Stimulated activated CD4-positive, alpha-beta T cell treated with anti-CD3 and anti-CD28 coated beads, Interleukin-4, amount 100 ng/mL, for 48 hours (primary cell): ENCODE results near the gene CYS1.

Experiments used
- DNase-seq, 2 donors: peaks; one replicate each; pipeline ENCODE4 v3.0.0-alpha.2; 2020; ENCODE audit warnings: low read depth in 2 of 2

Gene CYS1

DNA sequence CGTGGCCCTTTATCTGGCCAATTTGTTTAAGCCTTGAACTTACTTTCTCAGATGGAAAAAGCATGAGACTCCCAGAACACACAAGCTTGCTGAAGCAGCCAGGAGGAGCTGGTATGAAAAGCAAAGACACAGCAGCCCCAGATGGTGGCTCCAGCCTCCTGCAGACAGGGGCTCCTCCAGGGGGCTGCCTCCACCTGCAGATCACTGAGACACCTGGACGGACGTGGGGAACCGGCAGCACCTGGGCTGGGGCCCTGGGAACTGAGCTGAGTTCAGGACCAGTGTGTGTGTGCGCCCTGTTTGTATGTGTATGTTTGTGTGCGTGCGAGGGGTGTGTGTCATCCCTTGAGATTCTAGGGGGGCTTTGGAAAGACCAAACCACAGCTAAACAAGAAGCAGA, 8.6 kb downstream of the CYS1 start:
- no peak for DNase-seq

DNA sequence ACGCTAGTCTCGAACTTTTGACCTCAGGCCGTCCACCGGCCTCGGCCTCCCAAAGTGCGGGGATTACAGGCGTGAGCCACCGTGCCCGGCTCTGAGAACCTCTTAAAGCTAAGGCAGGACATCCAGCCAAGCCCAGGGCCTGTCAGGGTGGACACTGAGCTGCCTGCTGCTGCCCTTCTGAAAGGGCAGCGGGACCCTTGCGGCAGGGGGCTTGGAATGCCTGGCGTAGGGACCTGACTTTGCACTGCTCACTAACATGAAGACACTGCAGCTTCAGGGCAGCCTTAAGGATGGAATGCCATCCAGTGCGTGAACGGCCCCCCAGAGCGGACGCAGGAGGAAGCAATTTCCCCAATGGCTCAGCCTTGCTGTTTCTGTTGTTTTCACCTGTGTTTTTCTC, 9.0 kb downstream of the CYS1 start:
- DNase-seq = no peak

DNA sequence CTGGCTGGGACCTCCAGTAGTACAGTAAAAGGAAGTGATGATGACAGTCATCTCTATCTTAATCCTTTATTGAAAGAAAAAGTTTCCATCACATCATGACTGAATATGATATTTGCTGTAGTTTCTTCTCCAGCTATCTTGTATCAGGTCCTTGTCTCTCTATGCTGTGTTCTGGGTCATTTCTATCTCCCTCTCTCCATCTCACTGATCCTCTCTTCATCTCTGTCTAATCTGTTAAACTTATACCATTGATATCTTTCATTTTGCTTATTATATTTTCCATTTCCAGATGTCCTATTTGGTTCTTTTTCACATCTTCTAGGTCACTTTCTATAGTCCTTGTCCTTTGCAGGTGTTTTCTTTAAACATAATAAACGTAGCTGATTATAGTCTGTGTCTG, 12.3 kb downstream of the CYS1 start:
- no peak for DNase-seq

GRCh38 chr2:10067330-10067729, 12.9 kb downstream of the CYS1 start:
- no peak for DNase-seq

- no peak for DNase-seq
Observed at GRCh38 chr2:10065773-10066055, 14.5 kb downstream of the CYS1 start.

DNA sequence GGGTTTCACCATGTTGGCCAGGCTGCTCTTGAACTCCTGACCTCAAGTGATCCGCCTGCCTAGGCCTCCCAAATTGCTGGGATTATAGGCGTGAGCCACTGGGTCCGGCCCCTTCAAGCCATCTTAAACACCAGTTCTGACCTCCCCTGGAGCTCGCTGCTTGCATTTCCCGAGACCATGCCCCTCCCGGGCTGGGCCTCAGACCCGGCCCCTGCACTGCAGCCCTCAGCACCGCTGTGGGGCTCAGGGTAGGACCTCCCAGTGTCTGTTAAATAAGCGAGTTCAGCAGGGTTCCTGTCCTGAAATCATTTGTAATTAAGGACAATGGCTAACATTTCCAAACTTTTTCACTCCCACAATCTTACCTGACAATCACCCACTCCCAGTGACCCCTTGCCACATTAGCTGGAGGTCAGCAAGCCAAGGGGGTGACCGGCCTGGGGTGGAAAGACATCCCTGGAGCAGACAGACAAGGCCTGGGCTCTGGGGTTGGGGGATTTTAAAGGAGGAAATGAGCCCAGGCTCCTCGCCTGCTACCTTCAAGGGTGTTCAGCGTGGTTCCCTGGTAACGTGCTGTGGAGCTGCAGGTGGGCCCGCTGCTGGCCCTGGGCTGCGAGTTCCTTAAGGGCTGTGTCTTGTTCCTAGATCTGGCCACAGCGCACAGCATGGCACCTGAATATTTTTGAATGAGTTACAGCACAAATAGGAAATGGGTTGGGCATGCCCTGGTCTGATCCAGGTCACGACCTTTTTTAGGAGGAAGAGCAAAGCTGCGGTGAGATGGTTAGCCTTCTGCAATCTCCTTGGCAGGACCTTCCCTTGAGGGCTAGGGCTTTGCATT, 15.1 kb downstream of the CYS1 start:
- no peak for DNase-seq

GRCh38 chr2:10063566-10063965, 16.6 kb downstream of the CYS1 start:
- no peak for DNase-seq

DNA sequence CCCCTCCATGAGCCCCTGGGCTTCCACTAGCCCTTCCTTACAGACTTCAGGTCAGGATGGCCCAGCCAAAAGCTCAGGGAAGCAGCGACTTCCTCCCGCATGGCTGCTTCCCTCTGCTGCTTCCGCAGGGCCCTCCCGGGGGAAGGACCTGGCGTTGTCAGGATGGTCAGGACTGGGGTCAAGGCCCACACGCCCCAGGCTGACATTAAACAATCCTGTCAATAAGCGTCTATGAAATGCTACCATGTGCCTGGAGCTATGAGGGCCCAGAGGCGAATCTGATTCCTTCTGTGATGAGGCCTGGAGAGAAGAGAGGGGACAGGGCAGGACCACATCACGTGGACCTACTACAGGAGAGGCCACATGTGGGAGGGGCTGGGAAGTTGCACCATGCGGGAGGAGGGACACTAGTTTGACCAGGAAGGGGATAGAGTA, 17.3 kb downstream of the CYS1 start:
- DNase-seq = no peak

DNA sequence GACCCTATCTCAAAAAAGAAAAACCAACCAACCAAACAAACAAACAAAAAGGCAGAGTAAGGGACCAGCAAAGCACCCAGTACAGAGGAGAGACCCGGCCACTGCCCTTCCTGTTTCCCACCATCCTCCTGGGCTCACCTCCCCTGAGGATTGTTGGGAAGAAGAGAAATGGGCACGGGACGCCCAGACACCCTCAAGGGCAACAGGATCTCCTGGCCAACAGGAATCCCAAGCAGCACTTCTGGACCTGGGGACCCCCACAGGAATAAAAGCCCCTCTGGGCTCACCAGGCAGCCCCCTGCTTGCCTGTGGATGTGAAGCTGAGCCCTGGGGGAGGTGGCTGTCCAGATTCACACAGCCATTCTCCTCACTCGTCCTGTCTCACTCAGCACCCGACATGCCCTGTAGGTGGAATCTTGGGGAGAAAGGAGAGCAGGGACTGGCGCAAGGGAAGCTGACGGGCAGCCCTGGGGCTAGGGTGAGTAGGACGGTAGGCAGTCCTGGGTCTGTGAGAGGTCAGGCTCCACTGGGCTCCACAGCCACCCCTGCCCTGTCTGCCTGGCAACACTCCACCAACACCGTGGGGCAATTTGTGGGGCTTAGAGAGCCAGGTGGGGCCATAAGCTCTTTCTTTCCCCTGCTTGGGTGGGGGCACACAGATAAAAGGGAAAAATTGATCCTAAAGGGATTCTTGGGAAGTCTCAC, 18.8 kb downstream of the CYS1 start:
- no peak for DNase-seq

- DNase-seq = no peak
Observed at GRCh38 chr2:10059552-10060335, 20.5 kb downstream of the CYS1 start.

DNA sequence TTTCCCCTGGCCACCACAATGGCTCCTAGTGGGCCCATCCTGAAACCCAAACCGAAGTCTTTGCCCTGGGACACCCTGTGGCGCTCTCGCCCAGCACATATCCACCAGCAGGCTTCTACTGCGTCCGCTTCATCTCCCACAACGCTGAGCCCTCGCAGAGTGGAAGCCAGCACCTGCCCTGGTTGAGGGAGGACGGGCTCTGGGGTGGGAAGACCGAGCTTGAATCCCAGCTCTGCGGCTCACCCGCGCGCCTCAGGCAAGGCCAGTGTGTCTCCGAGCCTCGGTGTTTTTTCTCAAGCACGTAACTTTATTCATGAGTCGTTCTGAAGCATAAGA, 21.2 kb downstream of the CYS1 start:
- DNase-seq = no peak

DNA sequence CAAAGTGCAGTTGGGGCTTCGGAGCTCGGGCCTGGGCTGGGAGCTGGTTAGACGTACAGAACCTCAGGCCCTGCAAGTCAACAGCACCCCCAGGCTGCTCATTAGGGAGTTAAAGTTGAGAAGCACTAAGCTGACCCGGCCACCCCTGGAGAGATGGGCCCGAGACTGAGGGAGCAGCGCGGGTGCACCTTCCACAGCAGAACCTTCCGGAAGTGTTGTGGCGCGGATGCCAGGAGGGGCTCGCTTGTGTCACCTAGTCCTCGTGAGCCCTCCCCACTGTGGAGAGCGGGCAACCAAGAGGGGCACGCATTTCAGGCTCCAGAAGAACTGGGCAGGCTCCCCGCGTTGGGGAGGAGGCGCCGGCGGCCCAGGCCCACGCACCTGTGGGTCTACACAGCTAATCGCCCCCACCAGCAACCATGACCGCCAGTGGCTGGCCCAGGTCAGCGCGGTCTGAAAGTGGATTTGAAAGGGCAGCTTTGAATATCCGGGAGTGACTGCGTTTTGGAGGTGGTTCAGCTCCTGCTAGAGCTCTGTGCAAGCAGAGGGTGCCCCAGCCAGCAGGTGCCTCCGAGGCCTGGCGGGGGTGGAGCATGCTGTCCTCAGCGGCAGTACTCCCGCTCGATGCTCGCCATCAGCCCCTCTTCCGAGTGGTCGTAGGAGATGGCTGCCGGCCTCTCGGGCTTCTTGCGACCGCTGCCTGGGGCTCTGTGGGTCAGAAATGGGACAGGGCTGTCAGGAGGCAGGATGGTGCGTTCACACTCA, 21.8 kb downstream of the CYS1 start:
- no peak for DNase-seq

DNA sequence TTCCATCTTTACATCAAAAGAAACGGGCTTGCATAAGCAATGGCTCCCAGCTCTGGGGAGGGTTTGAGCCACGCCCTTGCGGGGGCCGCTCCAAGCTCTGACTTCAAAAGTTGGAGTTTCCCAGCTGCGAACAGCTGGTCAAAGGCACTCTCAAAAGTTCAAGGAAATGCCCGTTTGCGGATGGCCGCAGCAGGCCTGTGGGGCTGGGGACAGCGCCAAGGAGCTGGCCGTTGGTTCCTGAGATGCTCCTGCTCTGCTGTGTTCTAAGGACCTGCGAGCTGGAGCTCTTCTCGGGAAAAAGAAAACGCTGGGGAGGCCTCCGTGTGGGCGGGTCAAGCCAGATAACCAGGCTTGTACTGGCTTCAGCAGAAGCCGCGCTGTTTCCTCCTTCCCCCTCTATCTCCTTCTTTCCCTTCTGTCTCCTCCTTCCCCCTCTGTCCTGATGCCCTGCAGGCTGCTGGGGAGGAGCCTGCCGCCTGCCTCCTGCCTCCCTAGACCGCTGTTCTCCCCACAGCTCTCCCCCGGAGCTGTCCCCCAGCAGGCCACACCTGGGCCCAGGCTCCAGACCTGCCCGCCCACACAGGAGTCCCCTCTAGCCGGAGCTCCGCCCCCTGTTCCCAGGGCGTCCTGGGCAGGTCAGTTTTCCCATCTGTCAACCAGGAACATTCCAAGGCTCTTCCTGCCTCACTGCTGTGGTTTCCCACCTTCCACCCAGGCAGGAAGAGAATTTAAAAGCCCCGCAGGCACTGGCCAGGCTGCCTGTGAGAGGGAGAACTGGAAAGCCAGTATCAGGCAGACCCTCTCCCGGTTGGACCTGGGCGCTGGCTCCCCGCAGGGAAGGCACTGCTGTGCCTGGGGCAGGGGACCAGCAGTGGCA, 22.7 kb downstream of the CYS1 start:
- DNase-seq = no peak

DNA sequence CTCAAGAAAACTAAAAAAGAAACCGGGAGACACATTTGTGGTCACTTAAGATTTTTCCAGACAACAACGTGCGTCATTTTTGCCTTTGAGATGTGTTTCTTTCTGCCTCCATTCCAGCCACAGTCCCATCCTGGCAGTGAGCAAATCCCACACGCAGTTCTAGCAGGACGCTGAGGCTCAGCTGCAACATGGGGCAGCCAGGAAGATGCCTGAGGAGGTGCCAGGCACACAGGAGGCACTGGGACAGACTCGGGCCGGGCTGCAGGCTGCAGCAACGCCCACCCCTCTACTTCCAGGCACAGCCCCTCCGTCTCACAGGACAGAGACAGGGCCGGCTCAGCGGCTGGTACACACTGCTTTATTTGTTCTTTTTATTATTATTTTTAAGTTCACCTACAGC, 23.8 kb downstream of the CYS1 start:
- DNase-seq = no peak

GRCh38 chr2:10054976-10055375, 25.2 kb downstream of the CYS1 start:
- DNase-seq = no peak

- DNase-seq = no peak
Observed at GRCh38 chr2:10054424-10054823, 25.8 kb downstream of the CYS1 start.

DNA sequence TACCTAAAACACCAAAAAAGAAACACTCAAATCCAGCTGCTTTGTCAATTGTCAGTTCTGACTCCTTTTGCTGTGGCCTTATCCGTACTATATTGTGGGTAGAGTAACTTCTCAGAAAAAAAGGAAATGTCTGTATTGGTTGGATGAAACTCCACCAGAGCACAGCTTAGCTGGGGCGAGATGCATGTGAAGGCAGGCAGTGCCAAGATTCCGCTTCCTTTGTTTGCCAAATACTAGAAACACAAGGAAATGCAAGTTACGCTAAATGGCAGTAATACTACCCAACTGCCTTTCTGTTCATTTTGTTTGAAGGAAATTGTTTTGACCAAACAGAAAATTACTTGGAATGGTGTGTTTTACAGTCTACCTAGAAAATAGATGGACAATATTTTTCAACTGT, 26.9 kb downstream of the CYS1 start:
- no peak for DNase-seq

GRCh38 chr2:10052216-10052615, 28.0 kb downstream of the CYS1 start:
- no peak for DNase-seq

DNA sequence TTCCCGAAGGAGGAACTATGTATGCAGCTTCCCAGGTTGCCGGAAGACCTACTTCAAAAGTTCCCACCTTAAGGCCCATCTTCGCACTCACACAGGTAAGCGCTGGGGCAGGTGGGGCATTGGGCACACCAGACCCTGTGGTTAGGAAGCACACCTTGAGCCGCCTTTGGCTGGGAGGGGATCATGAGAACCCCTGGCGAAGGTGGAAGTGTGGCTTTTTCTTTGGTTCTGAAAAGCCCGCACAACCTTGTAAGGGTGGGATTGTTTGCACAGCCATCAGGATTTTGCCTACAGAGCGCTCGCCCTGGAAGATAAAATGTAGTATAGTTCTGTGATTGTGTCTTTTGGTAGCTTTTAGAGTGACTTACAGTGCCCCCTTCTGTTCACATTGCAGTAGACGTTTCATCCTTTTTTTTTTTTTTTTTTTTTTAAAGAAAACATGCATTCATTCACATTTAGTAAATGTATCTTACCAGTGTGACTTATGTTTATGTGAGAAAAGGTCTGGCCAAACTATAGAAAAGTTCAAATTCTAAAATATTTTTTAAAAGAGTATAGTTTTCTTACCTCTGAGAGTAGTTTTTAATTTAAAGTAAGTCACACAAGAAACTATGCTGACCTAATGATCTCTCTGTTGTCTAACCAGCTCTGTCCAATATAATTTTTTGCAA, 31.6 kb downstream of the CYS1 start:
- no peak for DNase-seq

DNA sequence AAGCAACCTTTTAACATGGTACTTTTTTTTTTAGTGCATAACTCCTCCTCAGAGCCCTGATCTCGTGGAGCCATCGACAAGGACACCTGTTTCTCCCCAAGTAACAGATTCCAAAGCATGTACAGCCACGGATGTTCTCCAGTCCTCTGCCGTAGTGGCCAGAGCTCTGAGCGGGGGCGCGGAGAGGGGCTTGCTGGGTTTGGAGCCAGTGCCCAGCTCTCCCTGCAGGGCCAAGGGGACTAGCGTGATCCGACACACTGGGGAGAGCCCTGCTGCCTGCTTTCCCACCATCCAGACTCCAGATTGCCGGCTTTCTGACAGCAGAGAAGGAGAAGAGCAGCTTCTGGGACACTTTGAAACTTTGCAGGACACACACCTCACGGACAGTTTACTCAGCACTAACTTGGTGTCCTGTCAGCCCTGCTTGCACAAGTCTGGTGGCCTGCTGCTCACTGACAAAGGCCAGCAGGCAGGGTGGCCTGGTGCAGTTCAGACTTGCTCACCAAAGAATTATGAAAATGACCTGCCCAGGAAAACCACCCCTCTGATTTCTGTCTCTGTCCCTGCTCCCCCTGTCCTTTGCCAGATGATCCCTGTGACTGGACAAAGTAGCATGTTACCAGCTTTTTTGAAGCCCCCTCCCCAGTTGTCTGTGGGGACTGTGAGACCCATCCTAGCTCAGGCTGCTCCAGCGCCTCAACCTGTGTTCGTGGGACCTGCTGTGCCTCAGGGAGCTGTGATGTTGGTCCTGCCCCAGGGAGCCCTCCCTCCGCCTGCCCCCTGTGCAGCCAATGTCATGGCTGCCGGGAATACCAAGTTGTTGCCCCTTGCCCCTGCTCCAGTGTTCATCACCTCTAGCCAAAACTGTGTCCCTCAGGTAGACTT, 32.4 kb downstream of the CYS1 start:
- no peak for DNase-seq
